Measurements from ENCODE around the gene PCSK7.

Gene PCSK7

DNA sequence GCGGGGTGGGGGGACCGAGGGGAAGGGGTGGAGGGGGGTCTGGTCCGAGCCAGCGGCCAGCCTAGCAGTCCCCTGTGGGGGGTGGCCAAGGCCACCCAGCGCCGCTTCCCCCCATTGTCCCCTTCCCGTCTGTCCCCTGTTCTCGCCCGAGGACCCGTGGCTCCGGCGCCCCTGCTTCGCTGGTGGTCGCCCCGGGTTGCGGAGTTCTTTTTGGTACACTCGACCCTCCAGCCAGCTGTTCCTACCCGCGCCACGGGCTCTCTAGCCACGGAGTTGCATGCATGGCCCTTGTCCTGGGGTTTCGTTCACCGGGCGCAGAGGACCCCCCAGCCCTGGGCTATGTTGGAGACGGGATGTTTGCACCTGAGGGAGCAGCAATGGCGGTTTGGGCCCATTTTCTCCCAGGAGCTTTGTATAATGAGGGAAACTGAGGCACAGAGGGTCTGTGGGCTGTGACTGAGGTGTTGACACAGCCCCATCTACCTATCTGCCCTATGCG is 1.1 kb upstream of the PCSK7 start:
- ChIA-PET POLR2A (interaction anchor here (1.5 to 2.9 kb wide), 5 partner anchors 11 to 95 kb away, joined by 6 to 15 read pairs (median 7); partner anchors contain the start of genes CEP164 and PAFAH1B2), CTCF (interaction anchor here (0.5 to 0.6 kb wide), 3 partner anchors 19 to 190 kb away, joined by 3 read pairs; no protein-coding TSS in a partner anchor)
- peak; percentile 48 for DNase-seq (ENCODE audit: extremely low spot score)

DNA sequence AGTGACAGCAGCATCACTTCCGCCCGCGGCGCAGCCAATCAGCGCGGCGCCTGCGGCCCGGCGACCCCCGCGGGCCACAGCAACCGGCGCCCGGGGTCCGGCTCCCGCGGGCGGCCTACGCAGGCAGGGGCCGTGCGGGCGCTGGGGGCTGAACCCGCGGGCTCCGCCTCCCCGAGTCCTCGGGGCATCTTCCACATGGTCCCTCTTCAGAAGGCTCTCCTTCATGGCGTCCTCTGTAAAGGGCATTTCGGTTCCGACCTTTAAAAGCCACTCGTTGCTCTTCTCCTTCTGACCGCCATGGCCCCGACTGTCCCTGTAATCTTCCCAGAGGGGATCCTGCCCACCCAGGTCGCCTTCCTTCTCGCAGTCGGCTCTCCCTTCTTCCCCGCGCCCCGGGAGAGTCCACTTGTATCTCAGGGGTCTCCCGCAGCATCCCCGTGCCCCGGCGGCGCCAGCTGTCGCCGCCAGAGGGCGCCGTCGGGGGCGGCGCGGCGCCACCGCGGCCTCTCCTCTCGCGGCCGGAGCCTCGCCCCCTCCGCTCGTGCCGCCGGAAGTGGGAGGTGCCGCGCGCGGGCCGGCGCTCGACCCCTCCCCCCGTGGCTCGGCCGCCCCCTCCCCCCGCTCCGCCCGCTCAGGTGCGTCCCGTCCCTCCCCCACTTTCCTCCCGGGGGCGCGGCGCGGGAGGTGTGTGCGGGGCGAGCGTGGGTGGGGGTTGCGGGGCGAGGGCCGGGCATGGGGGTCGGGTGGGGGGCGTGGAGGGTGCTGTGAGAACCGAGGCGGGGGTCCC is 412 bp upstream of the PCSK7 start, which contains the start of gene RNF214:
Gene RNF214, plus strand, starts transcription at position 580 of the 787 bp plus-strand sequence. CDS start 1,602 bp downstream, outside the sequence.
- TF ChIP-seq BHLHE40 (IDR thresholded peaks at IDR 0.05; ENCODE audit: borderline replicate concordance), result no peak
- TF ChIP-seq ARNT (IDR thresholded peaks at IDR 0.05), result 0 out of 2 replicates have a peak, but pooled peaks have one; percentile 46
- peak; percentile 98 for DNase-seq (ENCODE audit: extremely low spot score)
- POLR2A ChIA-PET, result interaction anchor here (1.5 to 2.9 kb wide), 6 partner anchors 10 to 96 kb away, joined by 5 to 15 read pairs (median 6); partner anchors contain the start of genes CEP164, PAFAH1B2 and SIDT2
- CTCF ChIA-PET, result interaction anchor here (0.5 to 1.7 kb wide), 6 partner anchors 18 to 559 kb away, joined by 3 to 6 read pairs (median 3); partner anchors contain the start of gene SIDT2

More for the DNA sequence above, 1.1 kb upstream of the PCSK7 start:
- no peak for TF ChIP-seq SUZ12 (IDR thresholded peaks at IDR 0.05)
- TF ChIP-seq, protein P1, sequence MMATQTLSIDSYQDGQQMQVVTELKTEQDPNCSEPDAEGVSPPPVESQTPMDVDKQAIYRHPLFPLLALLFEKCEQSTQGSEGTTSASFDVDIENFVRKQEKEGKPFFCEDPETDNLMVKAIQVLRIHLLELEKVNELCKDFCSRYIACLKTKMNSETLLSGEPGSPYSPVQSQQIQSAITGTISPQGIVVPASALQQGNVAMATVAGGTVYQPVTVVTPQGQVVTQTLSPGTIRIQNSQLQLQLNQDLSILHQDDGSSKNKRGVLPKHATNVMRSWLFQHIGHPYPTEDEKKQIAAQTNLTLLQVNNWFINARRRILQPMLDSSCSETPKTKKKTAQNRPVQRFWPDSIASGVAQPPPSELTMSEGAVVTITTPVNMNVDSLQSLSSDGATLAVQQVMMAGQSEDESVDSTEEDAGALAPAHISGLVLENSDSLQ (IDR thresholded peaks at IDR 0.05), result no peak
- no peak for TF ChIP-seq SP1 (IDR thresholded peaks at IDR 0.05)
- TF ChIP-seq ZNF384 (IDR thresholded peaks at IDR 0.05), result no peak
- no peak for TF ChIP-seq ARNT (IDR thresholded peaks at IDR 0.05)
- no peak for TF ChIP-seq FOXA1 (IDR thresholded peaks at IDR 0.05)
- TF ChIP-seq LEF1 (IDR thresholded peaks at IDR 0.05; ENCODE audit: borderline replicate concordance), result no peak
- TF ChIP-seq TARDBP (IDR thresholded peaks at IDR 0.05), result no peak
- no peak for TF ChIP-seq FOXK2 (IDR thresholded peaks at IDR 0.05)
- no peak for TF ChIP-seq FOXM1 (IDR thresholded peaks at IDR 0.05; ENCODE audit: borderline replicate concordance)
- no peak for TF ChIP-seq NFRKB (IDR thresholded peaks at IDR 0.05)
- TF ChIP-seq L3MBTL2 (conservative IDR thresholded peaks at IDR 0.05), result no peak
- TF ChIP-seq HDGF (IDR thresholded peaks at IDR 0.05; ENCODE audit: borderline replicate concordance), result no peak
- no peak for TF ChIP-seq ELF4 (IDR thresholded peaks at IDR 0.05)
- no peak for TF ChIP-seq BHLHE40 (IDR thresholded peaks at IDR 0.05; ENCODE audit: borderline replicate concordance)
- TF ChIP-seq CTBP1 (IDR thresholded peaks at IDR 0.05; ENCODE audit: borderline replicate concordance), result no peak

DNA sequence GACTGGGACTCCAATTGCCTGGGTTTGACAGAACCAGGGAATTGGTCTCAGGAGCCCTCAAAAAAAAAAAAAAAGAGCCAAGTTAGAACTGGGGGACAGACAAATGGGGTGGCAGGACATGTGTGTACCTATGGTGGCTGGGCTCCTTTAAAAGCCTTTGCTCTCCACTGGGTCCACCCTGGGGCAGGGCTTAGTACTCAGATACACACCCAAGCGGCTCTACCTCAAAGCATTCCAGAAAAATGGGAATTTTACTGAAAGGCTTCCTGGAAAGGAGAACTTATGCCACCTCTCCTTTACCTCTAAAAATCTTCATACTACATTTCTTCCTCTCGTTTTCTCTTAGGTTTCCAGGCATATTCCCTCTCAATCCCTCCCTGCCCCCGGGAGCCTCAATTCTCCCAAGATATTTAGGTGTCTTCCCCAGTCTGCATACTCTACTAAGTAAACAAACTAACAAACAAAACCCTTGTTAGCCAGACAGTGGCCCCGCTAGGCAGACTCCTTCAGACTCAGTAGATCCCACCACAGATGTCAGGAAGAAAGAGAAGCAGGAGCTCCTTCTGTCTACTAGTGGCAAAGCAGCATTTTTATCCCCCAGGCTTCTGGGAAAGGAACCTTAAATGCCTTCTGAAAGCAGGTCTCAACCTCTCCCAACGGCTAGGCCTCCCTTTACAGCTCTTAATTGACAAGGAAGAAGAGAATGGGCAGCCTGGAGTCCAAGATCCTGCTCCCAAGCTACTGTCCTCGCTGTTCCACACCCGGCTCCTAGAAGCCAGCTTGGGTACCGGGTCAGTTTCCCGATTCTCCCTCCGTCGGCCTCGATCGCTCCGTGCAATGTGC is 653 bp downstream of the PCSK7 start:
- TF ChIP-seq ZNF384 (IDR thresholded peaks at IDR 0.05) (no peak), FOXK2 (IDR thresholded peaks at IDR 0.05) (no peak), BHLHE40 (IDR thresholded peaks at IDR 0.05; ENCODE audit: borderline replicate concordance) (no peak)
- ChIA-PET CTCF (interaction anchor here (0.6 to 1.7 kb wide), 4 partner anchors 35 to 967 kb away, joined by 3 to 7 read pairs (median 5); partner anchors contain the start of gene SIDT2), POLR2A (interaction anchor here (0.8 to 2.9 kb wide), 8 partner anchors 9 to 97 kb away, joined by 3 to 15 read pairs (median 6); partner anchors contain the start of genes CEP164, PAFAH1B2 and SIDT2)
- DNase-seq (ENCODE audit: extremely low spot score), result no peak

DNA sequence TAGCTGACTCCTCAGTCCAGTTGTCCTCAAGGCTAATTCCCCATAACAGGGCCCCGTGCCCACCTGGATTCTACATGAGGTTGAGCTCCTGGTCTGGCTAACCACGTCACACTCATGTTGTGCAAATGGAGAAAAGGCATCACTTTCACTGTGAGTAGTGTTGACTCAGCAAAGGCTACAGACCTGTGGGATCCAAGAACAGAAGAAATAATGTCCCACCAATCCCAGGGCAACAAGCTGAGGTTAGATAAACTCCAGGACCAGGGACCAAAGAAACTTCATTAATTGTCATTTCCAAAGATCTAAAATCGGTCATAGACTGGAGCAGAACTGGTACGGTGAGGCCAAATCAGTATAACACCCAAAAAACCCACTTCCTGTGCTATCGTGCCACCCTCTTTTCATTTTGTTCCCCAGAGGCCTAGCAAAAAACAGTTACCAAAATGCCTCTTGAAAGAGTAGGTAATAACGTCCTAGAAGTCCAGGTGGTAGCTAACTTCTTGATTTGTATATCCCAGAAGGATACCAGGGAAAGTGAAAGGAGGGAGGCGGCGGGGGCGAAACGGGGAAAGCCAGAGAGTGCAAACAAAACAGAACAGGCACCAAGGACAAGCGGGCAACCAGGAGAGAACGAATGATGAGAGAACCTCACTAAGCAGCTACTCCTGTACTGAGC is 1.4 kb downstream of the PCSK7 start:
- CTCF ChIA-PET, result interaction anchor here (0.6 to 1.7 kb wide), 3 partner anchors 52 to 968 kb away, joined by 3 to 7 read pairs (median 6); partner anchors contain the start of gene SIDT2
- POLR2A ChIA-PET, result interaction anchor here (2.1 to 2.9 kb wide), 2 partner anchors 8 to 87 kb away, joined by 7 to 15 read pairs; partner anchors contain the start of gene PAFAH1B2

DNA sequence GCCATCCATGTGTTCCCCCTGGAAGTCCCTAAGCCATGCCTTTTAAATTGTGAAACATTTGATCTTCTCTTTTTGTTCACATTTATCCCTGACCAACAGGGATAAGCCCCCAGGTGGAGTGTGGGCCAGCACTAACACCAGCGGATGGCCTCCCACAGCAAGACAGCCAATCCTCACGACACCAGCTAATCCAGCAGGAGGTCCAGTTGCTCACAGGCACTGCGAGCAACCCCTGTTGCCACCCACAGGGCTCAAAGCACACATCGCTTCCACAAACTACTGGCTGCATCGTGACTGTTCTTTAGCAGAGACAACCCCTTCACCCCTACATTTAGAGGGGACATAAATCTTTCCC is 2.0 kb downstream of the PCSK7 start:
- POLR2A ChIA-PET, result interaction anchor here (2.9 kb wide), 1 partner anchor 86 kb away, joined by 15 read pairs; the partner anchor contains the start of gene PAFAH1B2
- no peak for DNase-seq (ENCODE audit: extremely low spot score)
- TF ChIP-seq NFRKB (IDR thresholded peaks at IDR 0.05) (no peak), ARNT (IDR thresholded peaks at IDR 0.05) (no peak), CTBP1 (IDR thresholded peaks at IDR 0.05; ENCODE audit: borderline replicate concordance) (no peak), FOXK2 (IDR thresholded peaks at IDR 0.05) (no peak), FOXM1 (IDR thresholded peaks at IDR 0.05; ENCODE audit: borderline replicate concordance) (no peak), FOXA1 (IDR thresholded peaks at IDR 0.05) (no peak)
- CTCF ChIA-PET, result interaction anchor here (0.6 kb wide), 1 partner anchor 131 kb away, joined by 3 read pairs; no protein-coding TSS in a partner anchor

More for the DNA sequence above, 1.4 kb downstream of the PCSK7 start:
- DNase-seq (ENCODE audit: extremely low spot score), result no peak
- TF ChIP-seq FOXM1 (IDR thresholded peaks at IDR 0.05; ENCODE audit: borderline replicate concordance), result no peak
- TF ChIP-seq NFRKB (IDR thresholded peaks at IDR 0.05), result no peak
- no peak for TF ChIP-seq FOXA1 (IDR thresholded peaks at IDR 0.05)
- TF ChIP-seq ZNF384 (IDR thresholded peaks at IDR 0.05), result no peak
- TF ChIP-seq ARNT (IDR thresholded peaks at IDR 0.05), result no peak
- no peak for TF ChIP-seq SUZ12 (IDR thresholded peaks at IDR 0.05)
- TF ChIP-seq L3MBTL2 (conservative IDR thresholded peaks at IDR 0.05), result no peak
- TF ChIP-seq SP1 (IDR thresholded peaks at IDR 0.05), result no peak
- no peak for TF ChIP-seq LEF1 (IDR thresholded peaks at IDR 0.05; ENCODE audit: borderline replicate concordance)
- TF ChIP-seq BHLHE40 (IDR thresholded peaks at IDR 0.05; ENCODE audit: borderline replicate concordance), result no peak
- TF ChIP-seq TARDBP (IDR thresholded peaks at IDR 0.05), result no peak
- TF ChIP-seq CTBP1 (IDR thresholded peaks at IDR 0.05; ENCODE audit: borderline replicate concordance), result no peak
- TF ChIP-seq FOXK2 (IDR thresholded peaks at IDR 0.05), result no peak
- TF ChIP-seq, protein P1 (IDR thresholded peaks at IDR 0.05), result no peak
- no peak for TF ChIP-seq ELF4 (IDR thresholded peaks at IDR 0.05)
- no peak for TF ChIP-seq HDGF (IDR thresholded peaks at IDR 0.05; ENCODE audit: borderline replicate concordance)
